CD8-positive, alpha-beta memory T cell (primary cell): Measurements from ENCODE around the gene FBXO3. TPM values are rescaled to one million over a fixed set of nuclear protein-coding genes. Genes with fewer than 3 reads are reported as not detected.

Source experiments
- CTCF ChIA-PET: fragments of 350-600 bp; sonication (Branson Sonifier 250); formaldehyde crosslinking; loops from one replicate; lab custom pipeline; 2021; ENCODE audit warnings: antibody characterized with exemption; lab: Charles Lee
- POLR2A ChIA-PET: fragments of 350-600 bp; sonication (Branson Sonifier 250); formaldehyde crosslinking; loops from one replicate; lab custom pipeline; 2021; ENCODE audit warnings: antibody characterized with exemption; lab: Charles Lee
- DNase-seq, 5 donors: peaks; one replicate each; pipeline versions ENCODE4 v3.0.0 to v3.0.0-alpha.2; 2020 to 2022; ENCODE audit warnings: mixed read lengths in 1 of 5
- H3K27ac ChIP-seq: one replicate; pipeline ENCODE4 v1.7.0; 2013; ENCODE audit warnings: low read depth, mild to moderate bottlenecking, low read length, moderate library complexity
- H3K27me3 ChIP-seq: 2 replicates; pipeline ENCODE4 v1.7.0; 2013; ENCODE audit warnings: low read length, mild to moderate bottlenecking; ENCODE audit not compliant: insufficient read depth, poor library complexity, severe bottlenecking
- H3K36me3 ChIP-seq: 2 replicates; pipeline ENCODE4 v1.7.0; 2013; ENCODE audit warnings: mild to moderate bottlenecking, low read length, moderate library complexity; ENCODE audit not compliant: insufficient read depth
- H3K4me1 ChIP-seq: 2 replicates; pipeline ENCODE4 v1.7.0; 2013; ENCODE audit warnings: mild to moderate bottlenecking, low read length, moderate library complexity; ENCODE audit not compliant: insufficient read depth
- H3K4me3 ChIP-seq: 2 replicates; pipeline ENCODE4 v1.7.0; 2013; ENCODE audit warnings: mild to moderate bottlenecking, low read length
- H3K9me3 ChIP-seq: 2 replicates; pipeline ENCODE4 v1.7.0; 2013; ENCODE audit warnings: mild to moderate bottlenecking, low read length
- H3K27ac Mint-ChIP-seq, 8 donors: one replicate each; pipeline ENCODE4 v1.8.0; 2020 to 2021; ENCODE audit warnings: mixed read lengths in 8 of 8, mild to moderate bottlenecking in 6 of 8, inconsistent platforms in 3 of 8, moderate library complexity in 3 of 8
- H3K27me3 Mint-ChIP-seq, 2 donors: one replicate each; pipeline ENCODE4 v1.8.0; 2020 to 2021; ENCODE audit warnings: mixed read lengths in 2 of 2, mild to moderate bottlenecking in 1 of 2, moderate library complexity in 1 of 2
- H3K36me3 Mint-ChIP-seq, 3 donors: one replicate each; pipeline ENCODE4 v1.8.0; 2020 to 2021; ENCODE audit warnings: mixed read lengths in 3 of 3, inconsistent platforms in 1 of 3, mild to moderate bottlenecking in 1 of 3
- H3K4me1 Mint-ChIP-seq, 3 donors: one replicate each; pipeline ENCODE4 v1.8.0; 2020 to 2021; ENCODE audit warnings: mixed read lengths in 3 of 3, inconsistent platforms in 1 of 3, mild to moderate bottlenecking in 1 of 3
- H3K4me3 Mint-ChIP-seq, 7 donors: one replicate each; pipeline ENCODE4 v1.8.0; 2020 to 2021; ENCODE audit warnings: mixed read lengths in 7 of 7, mild to moderate bottlenecking in 6 of 7, moderate library complexity in 4 of 7, inconsistent platforms in 2 of 7
- H3K9me3 Mint-ChIP-seq, 5 donors: one replicate each; pipeline ENCODE4 v1.8.0; 2020 to 2022; ENCODE audit warnings: mixed read lengths in 5 of 5, mild to moderate bottlenecking in 3 of 5, moderate library complexity in 2 of 5, inconsistent platforms in 1 of 5
- polyA plus RNA-seq: library from polyadenylated mRNA; unstranded; fragments of 300-500 nt; fragmentation: Illumina TruSeq; gene quantifications from one replicate; pipeline ENCODE4 v1.2.3, GENCODE V29; 2021
- total RNA-seq, 2 experiments: library from RNA; stranded (reverse); gene quantifications; one replicate each; pipeline ENCODE4 v1.2.3, GENCODE V29; 2021

Gene FBXO3
- total and polyA plus RNA-seq, 3 experiments from 2014 or later: 16.7 to 33.4 (median 17.1) TPM

- ChIA-PET CTCF (interaction anchor here (0.6 to 3.1 kb wide), 19 partner anchors 8 to 579 kb away, joined by 3 to 18 read pairs (median 4); partner anchors contain the start of gene C11orf91), POLR2A (interaction anchor here (0.6 kb wide), 1 partner anchor 15 kb away, joined by 5 read pairs; no protein-coding TSS in a partner anchor)
- Mint-ChIP-seq H3K4me1 (peaks cover 0 to 3% (median 0%) of the 10 kb centered on the region in 3 donors), H3K27ac (peak overlapping the region in 2 of 8 donors; percentile 32 to 58), H3K9me3 (no peaks in the 10 kb centered on the region), H3K4me3 (no peak overlapping the region), H3K27me3 (no peaks in the 10 kb centered on the region), H3K36me3 (peaks cover 0 to 46% (median 10%) of the 10 kb centered on the region in 3 donors)
- Histone ChIP-seq H3K27ac (no peak overlapping the region), H3K36me3 (peaks cover 4% of the 10 kb centered on the region), H3K9me3 (no peaks in the 10 kb centered on the region), H3K4me1 (no peaks in the 10 kb centered on the region), H3K27me3 (no peaks in the 10 kb centered on the region), H3K4me3 (no peak overlapping the region)
- DNase-seq: peak in 1 of 5 donors; percentile 17
These were observed 32.0 kb downstream of the FBXO3 start for GRCh38 chr11:33742249-33742851.

DNA sequence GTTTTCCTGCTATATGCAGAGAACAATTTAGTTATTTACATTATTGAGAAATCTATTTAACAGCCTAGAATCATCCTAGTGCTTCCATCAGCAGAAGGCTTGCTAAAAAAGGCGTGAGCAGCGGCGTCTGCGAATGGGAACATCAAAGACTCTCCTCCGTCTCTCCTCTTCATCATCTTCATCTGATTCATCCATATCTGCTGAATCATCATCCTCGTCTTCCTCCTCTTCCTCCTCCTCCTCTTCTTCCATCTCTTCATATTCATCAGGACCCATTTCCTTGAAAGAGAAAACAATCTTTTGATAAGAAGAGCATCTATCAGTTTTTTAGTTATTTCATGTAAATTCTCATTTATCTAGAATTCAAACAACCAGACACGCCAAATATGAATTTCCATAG, 32.5 kb downstream of the FBXO3 start:
- no peak for DNase-seq

GRCh38 chr11:33737362-33737821, 36.9 kb downstream of the FBXO3 start:
- Mint-ChIP-seq H3K9me3 (no peaks in the 10 kb centered on the region), H3K27ac (peak overlapping the region in 6 of 8 donors; percentile 56 to 85 (median 75)), H3K4me3 (peak overlapping the region in 5 of 7 donors; percentile 89 to 94 (median 93)), H3K27me3 (no peaks in the 10 kb centered on the region), H3K4me1 (peaks cover 19 to 34% (median 27%) of the 10 kb centered on the region in 3 donors), H3K36me3 (peaks cover 0 to 5% (median 0%) of the 10 kb centered on the region in 3 donors)
- Histone ChIP-seq H3K4me1 (peaks cover 14% of the 10 kb centered on the region), H3K27me3 (no peaks in the 10 kb centered on the region), H3K27ac (peak overlapping the region; percentile 28), H3K9me3 (no peaks in the 10 kb centered on the region), H3K4me3 (no peak overlapping the region), H3K36me3 (no peaks in the 10 kb centered on the region)
- ChIA-PET POLR2A (interaction anchor here (1.3 kb wide), 1 partner anchor 35 kb away, joined by 4 read pairs; no protein-coding TSS in a partner anchor), CTCF (interaction anchor here (0.6 to 1.0 kb wide), 2 partner anchors 24 to 365 kb away, joined by 3 read pairs; no protein-coding TSS in a partner anchor)
- no peak for DNase-seq

More for the DNA sequence above, 32.5 kb downstream of the FBXO3 start:
- Mint-ChIP-seq H3K4me1 (peaks cover 0 to 7% (median 2%) of the 10 kb centered on the region in 3 donors), H3K36me3 (peaks cover 0 to 41% (median 8%) of the 10 kb centered on the region in 3 donors), H3K9me3 (no peaks in the 10 kb centered on the region), H3K27me3 (no peaks in the 10 kb centered on the region), H3K4me3 (peak overlapping the region in 1 of 7 donors; percentile 14), H3K27ac (peak overlapping the region in 4 of 8 donors; percentile 8 to 44 (median 16))
- Histone ChIP-seq H3K27me3 (no peaks in the 10 kb centered on the region), H3K36me3 (peaks cover 4% of the 10 kb centered on the region), H3K27ac (no peak overlapping the region), H3K4me1 (no peaks in the 10 kb centered on the region), H3K9me3 (no peaks in the 10 kb centered on the region), H3K4me3 (no peak overlapping the region)
- ChIA-PET CTCF (interaction anchor here (0.7 to 3.1 kb wide), 13 partner anchors 8 to 379 kb away, joined by 3 to 18 read pairs (median 5); partner anchors contain the start of gene C11orf91), POLR2A (interaction anchor here (0.6 kb wide), 1 partner anchor 16 kb away, joined by 5 read pairs; no protein-coding TSS in a partner anchor)

DNA sequence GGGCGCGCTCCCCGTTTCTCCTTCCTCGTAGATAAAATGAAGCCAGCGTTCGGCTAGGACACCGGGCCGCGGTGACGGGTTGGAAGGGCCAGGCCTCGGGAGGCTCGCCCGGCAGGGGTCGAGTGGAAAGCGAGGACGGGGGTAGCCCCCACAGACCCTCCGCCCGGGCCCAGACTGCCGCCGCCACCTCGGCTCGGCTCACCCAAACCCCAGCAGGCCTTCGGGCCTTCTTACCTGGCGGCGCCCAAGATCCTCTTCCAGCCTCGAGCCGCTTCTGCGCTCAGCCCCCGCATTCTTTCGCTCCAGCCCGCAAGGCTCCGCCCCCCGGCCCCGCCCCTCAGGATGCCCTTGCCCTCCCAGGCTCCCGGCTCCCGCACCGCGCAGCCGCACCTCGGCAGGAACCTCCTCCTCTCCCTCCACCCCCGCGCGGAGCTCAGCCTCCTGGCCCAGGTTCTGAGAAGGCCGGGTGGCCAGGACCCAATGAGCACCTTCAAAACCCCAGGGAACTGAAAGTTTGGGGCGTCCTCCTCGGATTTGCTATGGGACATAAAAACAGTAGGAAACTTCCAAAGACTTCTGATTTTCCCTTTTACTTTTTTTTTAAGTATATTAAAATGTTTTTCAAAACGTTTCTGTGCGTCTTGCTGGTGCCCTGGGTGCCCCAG, 38.0 kb downstream of the FBXO3 start, which contains the start of gene CD59:
CD59 (minus strand) TSS at position 276 of the 665 bp plus-strand sequence. CDS start 13,978 bp downstream, outside the sequence.
- no peaks in the 10 kb centered on the region for H3K27me3 ChIP-seq
- peak within 1 kb of the TSS; percentile 71 for H3K27ac ChIP-seq
- peak within 1 kb of the TSS; percentile 77 for H3K4me3 ChIP-seq
- Mint-ChIP-seq H3K36me3 (peaks cover 0 to 1% (median 0%) of the 10 kb centered on the region in 3 donors), H3K27ac (peak within 1 kb of the TSS; percentile 32 to 92 (median 86)), H3K4me3 (peak within 1 kb of the TSS; percentile 89 to 94 (median 93)), H3K9me3 (no peaks in the 10 kb centered on the region), H3K27me3 (no peaks in the 10 kb centered on the region), H3K4me1 (peaks cover 23 to 41% (median 33%) of the 10 kb centered on the region in 3 donors)
- H3K4me1 ChIP-seq: peaks cover 14% of the 10 kb centered on the region
- H3K36me3 ChIP-seq: no peaks in the 10 kb centered on the region
- ChIA-PET POLR2A (interaction anchor here (1.3 to 1.4 kb wide), 2 partner anchors 36 kb away, joined by 4 to 6 read pairs; partner anchors contain the start of gene C11orf91), CTCF (interaction anchor here (1.0 to 1.6 kb wide), 3 partner anchors 21 to 37 kb away, joined by 4 to 6 read pairs (median 5); no protein-coding TSS in a partner anchor)
- peak; percentile 80 to 91 (median 85) for DNase-seq
- no peaks in the 10 kb centered on the region for H3K9me3 ChIP-seq

GRCh38 chr11:33735271-33736147, 38.8 kb downstream of the FBXO3 start:
- Mint-ChIP-seq H3K9me3 (no peaks in the 10 kb centered on the region), H3K4me3 (peak overlapping the region; percentile 89 to 94 (median 93)), H3K27me3 (no peaks in the 10 kb centered on the region), H3K4me1 (peaks cover 23 to 41% (median 38%) of the 10 kb centered on the region in 3 donors), H3K27ac (peak overlapping the region; percentile 5 to 92 (median 85)), H3K36me3 (peaks cover 0 to 1% (median 0%) of the 10 kb centered on the region in 3 donors)
- ChIA-PET POLR2A (interaction anchor here (0.7 to 1.4 kb wide), 4 partner anchors 35 to 846 kb away, joined by 4 to 6 read pairs (median 4); partner anchors contain the start of gene C11orf91), CTCF (interaction anchor here (1.0 to 1.6 kb wide), 3 partner anchors 20 to 38 kb away, joined by 4 to 6 read pairs (median 5); no protein-coding TSS in a partner anchor)
- no peaks in the 10 kb centered on the region for H3K27me3 ChIP-seq
- peak; percentile 17 to 59 (median 38) for DNase-seq
- H3K27ac ChIP-seq: peak overlapping the region; percentile 71
- no peaks in the 10 kb centered on the region for H3K36me3 ChIP-seq
- peak overlapping the region; percentile 77 for H3K4me3 ChIP-seq
- H3K9me3 ChIP-seq: no peaks in the 10 kb centered on the region
- peaks cover 14% of the 10 kb centered on the region for H3K4me1 ChIP-seq

DNA sequence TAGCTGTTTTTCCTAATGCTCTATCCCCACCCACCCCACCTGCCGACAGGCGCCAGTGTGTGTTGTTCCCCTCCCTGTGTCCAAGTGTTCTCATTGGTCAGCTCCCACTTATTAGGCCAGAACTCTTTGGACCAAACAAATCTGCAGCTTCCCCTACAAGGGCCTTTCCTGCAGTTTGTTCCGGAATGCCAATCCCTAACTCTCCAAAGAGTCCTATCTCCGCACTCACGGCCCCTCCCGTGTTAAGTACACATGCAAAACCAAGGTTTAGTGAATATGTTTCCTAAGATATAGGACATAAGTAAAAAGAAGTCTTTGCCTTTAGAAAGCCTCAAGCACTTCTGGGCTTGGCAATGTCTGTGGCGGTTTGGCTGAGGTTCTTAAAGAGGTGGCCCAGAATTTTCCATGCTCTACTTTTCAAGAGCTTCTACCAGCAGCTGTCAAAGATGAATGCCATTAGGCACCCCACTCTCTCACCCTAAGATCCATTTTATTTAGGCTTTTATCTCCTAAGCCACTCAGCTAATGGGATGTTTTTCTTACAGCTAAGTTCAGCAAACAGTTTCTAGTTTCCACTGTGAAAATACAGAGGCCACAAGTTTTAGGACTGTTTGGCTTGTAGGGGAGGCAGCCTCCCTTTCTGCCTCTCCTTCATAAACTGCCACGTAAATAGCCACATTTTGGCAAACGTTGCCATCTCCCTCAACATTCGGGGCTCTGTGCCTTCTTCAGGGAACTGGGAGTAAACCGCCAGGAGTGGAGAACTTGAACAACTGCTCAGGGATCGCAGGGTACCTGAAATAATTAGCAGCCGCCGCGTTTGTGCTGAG, 39.7 kb downstream of the FBXO3 start:
- POLR2A ChIA-PET: interaction anchor here (1.4 kb wide), 1 partner anchor 34 kb away, joined by 6 read pairs; the partner anchor contains the start of gene C11orf91
- H3K4me3 ChIP-seq: peak overlapping the region; percentile 77

More for the DNA sequence above, 39.7 kb downstream of the FBXO3 start:
- CTCF ChIA-PET: interaction anchor here (1.5 kb wide), 1 partner anchor 8 kb away, joined by 4 read pairs; no protein-coding TSS in a partner anchor
- no peaks in the 10 kb centered on the region for H3K27me3 ChIP-seq
- no peaks in the 10 kb centered on the region for H3K9me3 ChIP-seq
- H3K36me3 Mint-ChIP-seq: peaks cover 0 to 1% (median 0%) of the 10 kb centered on the region in 3 donors
- peak overlapping the region; percentile 71 for H3K27ac ChIP-seq
- no peaks in the 10 kb centered on the region for H3K9me3 Mint-ChIP-seq
- peak overlapping the region; percentile 89 to 94 (median 93) for H3K4me3 Mint-ChIP-seq
- peaks cover 23 to 41% (median 38%) of the 10 kb centered on the region in 3 donors for H3K4me1 Mint-ChIP-seq
- H3K27ac Mint-ChIP-seq: peak overlapping the region; percentile 6 to 95 (median 85)
- H3K36me3 ChIP-seq: no peaks in the 10 kb centered on the region
- peaks cover 14% of the 10 kb centered on the region for H3K4me1 ChIP-seq
- DNase-seq: no peak
- H3K27me3 Mint-ChIP-seq: no peaks in the 10 kb centered on the region
